GM18519 (cell line): Measurements from ENCODE around the gene CXCL3.

Experiments
- ATAC-seq: cut with Tn5 transposase; IDR thresholded peaks from one replicate; pipeline ENCODE4 v1.9.1; 2021; ENCODE audit warnings: mild to moderate bottlenecking, moderate library complexity; ENCODE audit not compliant: unreplicated experiment, low FRiP score

Gene CXCL3

GRCh38 chr4:74056114-74056857, 17.8 kb upstream of the CXCL3 start:
- ATAC-seq: no peak

GRCh38 chr4:74055498-74055897, 17.0 kb upstream of the CXCL3 start:
- ATAC-seq: no peak

DNA sequence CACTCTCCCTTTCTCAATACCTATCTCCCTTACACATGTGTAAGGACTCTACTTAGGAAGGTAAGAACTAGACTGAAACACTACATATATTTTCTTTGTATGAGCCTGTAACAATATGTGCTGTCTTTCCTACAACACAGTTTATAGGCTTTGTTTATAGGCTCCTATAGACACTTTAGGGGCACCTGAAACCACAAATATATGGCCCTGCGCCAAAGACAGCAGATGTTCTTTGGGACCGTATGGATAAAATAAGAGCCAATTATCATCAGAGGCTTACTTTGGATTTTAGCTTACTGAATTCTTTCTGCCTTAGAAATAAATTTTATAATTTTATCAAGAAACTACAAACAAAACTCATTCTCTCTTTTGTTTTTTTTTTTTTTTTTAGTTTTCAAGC, 16.6 kb upstream of the CXCL3 start:
- ATAC-seq: no peak

GRCh38 chr4:74054483-74055047, 16.1 kb upstream of the CXCL3 start:
- no peak for ATAC-seq

DNA sequence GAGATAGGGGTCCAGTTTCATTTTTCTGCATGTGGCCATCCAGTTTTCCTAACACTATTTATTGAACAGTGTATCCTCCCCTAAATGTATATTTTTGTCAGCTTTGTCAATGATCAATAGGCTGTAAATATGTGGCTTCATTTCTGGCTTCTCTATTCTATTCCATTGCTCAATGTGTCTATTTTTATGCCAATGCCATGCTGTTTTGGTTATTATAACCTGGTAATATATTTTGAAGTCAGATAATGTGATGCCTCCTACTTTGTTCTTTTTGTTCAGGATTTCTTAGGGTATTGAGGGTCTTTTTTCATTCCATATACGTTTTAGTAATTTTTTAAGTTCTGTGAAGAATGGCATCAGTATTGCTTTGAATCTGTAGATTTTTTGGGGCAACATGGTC, 8.7 kb upstream of the CXCL3 start:
- ATAC-seq: no peak

- no peak for ATAC-seq
These were observed 7.3 kb upstream of the CXCL3 start for GRCh38 chr4:74045772-74046171.

DNA sequence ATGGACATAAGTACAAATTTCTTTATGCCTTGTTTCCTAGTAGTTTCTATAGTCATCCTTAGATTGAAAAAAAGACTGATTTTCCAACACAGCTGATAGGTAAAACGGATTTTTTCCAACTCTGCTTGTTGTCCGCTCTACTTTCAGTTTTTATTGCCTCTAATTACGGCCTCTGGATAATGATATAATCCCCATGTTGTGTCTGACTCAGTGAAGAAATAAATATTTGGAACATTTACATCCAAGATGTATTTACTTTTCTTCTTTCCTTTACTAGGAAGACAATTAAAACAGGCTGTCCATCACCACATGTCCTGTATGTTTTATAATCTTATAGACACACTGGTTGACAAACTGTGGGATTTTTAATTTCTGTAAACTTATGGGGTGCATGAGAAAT, 6.8 kb upstream of the CXCL3 start:
- ATAC-seq: no peak

GRCh38 chr4:74044677-74045076, 6.2 kb upstream of the CXCL3 start:
- ATAC-seq: no peak

DNA sequence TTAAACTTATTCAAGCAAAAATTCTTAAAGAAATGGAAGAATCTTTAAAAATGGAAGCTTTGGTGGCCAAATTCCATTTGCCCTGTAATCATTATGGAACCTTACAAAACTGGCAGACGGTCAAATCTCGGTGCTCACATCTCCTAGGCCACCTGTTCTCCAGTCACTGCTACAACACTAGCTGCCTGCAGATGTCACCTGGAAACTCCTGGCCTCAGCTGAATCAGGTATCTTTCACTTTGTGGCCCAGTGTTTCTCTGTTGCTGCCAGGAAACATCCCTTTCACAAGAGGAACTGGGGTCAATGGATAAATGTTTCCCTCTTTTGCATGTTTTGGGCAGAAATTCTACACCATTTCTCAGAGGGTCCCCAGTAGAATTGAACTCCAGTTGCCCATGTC, 4.2 kb upstream of the CXCL3 start:
- ATAC-seq: no peak

GRCh38 chr4:74041418-74041817, 2.9 kb upstream of the CXCL3 start:
- no peak for ATAC-seq

DNA sequence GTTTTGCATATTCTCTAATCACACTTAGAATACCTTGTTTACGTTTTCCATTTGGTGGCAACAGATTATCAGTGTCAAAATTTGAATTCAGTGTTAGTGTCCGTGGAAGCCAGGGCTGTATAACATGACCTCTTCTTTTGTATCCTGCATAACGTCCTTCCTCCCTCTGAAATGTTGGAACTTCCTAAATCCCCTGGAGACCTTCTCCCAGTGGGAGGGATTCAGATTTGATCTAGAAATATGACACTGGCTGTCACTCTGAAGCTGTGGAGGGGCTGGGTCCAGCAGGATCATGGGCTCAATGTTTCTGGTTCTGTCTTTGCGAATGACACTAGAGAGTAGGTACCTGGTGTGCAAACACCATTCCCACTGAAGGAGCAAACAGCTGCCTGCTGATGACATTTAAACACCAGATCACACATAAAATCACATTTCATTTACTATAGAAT, 850 bp upstream of the CXCL3 start:
- ATAC-seq: no peak

DNA sequence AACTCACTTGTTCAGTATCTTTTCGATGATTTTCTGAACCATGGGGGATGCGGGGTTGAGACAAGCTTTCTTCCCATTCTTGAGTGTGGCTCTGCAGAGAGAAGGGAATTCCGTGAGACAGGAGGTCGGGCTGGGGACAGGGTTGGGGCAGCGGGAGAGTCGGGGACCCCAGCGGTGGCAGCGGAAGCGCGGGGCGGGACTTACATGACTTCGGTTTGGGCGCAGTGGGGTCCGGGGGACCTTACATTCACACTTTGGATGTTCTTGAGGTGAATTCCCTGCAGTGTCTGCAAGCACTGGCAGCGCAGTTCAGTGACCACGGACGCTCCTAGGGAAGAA, 434 bp downstream of the CXCL3 start:
- peak; percentile 19 for ATAC-seq

DNA sequence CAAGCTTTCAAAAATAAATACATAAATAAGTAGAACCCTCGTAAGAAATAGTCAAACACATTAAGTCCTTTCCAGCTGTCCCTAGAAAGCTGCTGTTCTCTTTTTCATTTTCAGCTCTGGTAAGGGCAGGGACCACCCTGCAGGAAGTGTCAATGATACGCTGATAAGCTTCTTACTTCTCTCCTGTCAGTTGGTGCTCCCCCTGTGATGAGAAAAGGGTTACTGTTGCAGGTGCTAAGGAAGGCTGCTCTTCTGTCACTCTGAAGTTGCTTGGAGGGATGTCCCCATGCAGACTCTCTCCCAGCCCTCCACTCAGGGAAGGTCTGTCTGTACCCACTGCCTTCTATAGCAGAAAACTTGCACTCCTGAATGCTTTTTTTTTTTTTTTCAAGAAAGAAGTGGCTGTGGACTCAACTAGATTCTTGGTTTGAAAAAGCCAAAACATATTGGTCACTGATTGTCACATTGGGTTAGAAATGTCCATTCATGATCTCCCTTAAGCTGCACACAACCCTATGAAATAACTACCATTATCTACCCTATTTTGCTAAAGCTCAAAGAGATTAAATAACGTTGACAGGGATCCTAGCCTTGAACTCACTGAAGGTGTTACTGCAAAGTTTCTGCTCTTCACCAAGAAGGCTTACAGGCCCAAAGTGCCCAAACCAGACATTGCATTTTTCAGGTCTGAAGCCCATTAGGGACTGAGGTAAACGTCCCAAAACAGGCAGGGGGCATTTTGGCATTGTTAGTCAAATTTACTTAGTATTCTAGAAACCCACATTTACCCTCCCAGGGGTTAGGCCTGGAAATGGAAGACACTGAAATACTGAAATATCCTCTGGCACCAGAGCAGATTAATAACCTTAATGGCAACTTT, 1.2 kb downstream of the CXCL3 start:
- no peak for ATAC-seq

DNA sequence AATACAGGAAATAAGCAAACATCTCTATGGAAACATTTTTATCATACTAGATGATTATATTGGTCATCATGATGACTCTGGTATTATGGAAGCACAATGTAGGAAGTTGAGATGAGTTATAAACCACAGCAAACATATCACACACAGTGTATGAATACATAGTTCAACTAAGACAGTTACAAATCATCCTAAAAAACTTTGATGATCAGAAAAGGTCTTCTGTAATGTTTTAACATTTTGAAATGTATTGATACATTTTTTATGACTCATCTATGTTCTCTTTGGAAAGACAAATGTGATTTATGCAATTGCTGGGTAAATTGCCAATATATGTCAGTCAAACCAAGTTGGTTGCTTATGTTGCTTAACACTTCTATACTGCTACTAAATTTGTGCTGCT, 4.8 kb downstream of the CXCL3 start:
- no peak for ATAC-seq

GRCh38 chr4:74032064-74032463, 6.4 kb downstream of the CXCL3 start:
- ATAC-seq: no peak

DNA sequence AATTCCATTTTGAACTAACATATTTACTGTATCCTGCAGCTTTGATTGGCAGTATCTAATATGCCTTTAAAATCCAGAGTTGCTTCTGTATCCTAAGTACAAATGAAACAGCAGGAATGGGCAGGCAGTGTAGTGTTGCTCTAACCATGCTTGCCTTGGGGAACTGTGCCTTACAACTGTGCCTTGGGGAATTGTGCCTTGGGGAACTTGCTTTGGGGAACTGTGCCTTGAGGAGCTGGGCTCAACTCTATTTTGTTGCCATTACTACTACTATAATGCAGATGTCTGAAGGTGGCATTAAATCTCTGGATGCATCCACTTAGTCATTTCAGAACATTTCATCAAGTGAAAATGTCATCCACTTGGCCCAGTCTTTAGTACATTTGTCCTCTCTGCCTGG, 6.9 kb downstream of the CXCL3 start:
- ATAC-seq: no peak

DNA sequence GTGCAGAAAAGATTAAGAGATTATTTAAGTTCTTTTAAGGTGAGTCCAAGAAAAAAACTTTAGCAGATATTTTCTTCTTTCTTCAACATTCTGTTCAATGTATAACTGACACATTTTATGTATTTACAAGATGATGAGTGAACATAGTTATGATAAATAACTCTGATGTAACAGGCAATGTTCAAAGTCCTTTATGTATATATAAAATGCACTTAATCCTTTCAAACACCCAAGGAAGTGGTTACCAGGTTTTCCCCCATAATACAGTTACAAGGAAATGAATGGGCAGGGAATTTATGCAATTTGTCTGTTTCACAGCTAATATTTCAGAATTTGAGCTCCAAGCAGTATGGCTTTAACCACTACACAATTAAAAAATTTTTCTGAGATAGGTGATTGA, 8.2 kb downstream of the CXCL3 start:
- ATAC-seq: no peak

GRCh38 chr4:74028504-74028903, 10.0 kb downstream of the CXCL3 start:
- no peak for ATAC-seq

DNA sequence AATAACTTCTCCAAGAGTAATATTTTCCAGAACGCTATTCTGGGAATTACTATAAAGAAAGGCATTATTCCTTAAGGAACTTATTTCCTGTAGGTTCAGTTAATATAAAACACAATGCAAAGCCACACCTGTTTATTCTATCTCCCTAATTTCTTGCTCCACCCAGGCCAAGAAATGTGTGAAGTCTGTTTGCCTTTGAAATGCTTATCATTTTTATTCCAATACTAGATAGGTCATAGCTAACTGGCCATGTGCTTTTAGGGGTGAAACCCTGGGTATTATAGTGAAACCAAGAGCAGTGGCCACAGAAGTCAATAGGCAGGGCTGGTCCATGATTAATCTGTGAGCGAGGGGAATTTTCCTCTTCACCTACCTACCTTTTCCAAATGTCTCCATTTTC, 14.8 kb downstream of the CXCL3 start:
- ATAC-seq: no peak

DNA sequence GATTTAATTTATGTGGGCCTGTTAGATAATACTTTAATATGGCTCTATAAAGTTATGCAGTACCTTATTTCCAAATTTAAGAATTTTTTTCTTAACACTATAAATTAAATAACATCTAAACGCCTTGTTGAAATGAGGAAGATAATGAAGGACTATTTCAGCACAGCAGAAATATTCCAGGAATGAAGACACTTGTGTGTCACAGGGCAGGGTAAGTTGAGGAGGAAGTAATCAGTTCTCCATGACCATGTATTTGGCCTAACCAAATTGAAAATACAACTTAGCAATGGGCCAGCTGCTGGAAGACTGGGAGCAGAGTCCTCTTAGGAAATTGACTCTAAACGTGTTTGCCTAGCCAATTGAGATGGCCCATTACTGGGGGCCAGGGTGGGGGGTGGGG, 16.9 kb downstream of the CXCL3 start:
- ATAC-seq: no peak

GRCh38 chr4:74018771-74019170, 19.7 kb downstream of the CXCL3 start:
- no peak for ATAC-seq

DNA sequence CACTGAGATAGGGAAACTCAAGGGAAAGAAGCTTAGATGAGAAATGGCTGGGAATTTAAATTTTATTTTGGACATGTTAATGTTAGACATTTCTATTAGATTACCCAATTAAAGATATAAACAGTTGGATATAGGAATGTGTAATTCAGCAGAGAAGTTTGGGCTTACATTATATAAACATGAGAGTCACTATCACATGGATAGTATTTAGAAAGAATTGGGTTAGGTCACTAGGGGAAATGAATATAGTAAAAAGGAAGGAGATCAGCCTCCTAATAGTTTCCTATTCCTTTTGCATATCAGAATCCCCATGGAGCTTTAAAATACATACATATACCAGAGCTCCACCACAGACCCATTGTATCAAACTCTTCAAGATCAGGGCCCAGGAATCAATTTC, 20.4 kb downstream of the CXCL3 start:
- ATAC-seq: no peak
